Measurements from ENCODE around the gene PBX4. TPM values are rescaled to one million over a fixed set of nuclear protein-coding genes. Genes with fewer than 3 reads are reported as not detected.

Gene PBX4
- total and polyA plus RNA-seq, 4 donors = 2.2 to 8.3 (median 6.8) TPM

GRCh38 chr19:19558636-19559035 lies 59.9 kb downstream of the PBX4 start:
- Histone ChIP-seq H3K27me3 (ENCODE audit: control insufficient read depth in 3 of 3, insufficient read depth in 3 of 3, low read length in 2 of 3) (no peaks in the 10 kb centered on the region), H3K27ac (ENCODE audit: low read depth in 1 of 2, low read length in 1 of 2) (no peak overlapping the region), H3K4me3 (no peak overlapping the region), H3K9me3 (ENCODE audit: control insufficient read depth in 4 of 4, insufficient read depth in 3 of 4, low read length in 3 of 4) (no peaks in the 10 kb centered on the region), H3K9ac (ENCODE audit: insufficient read depth in 1 of 2, low read length in 2 of 2) (no peak overlapping the region), H3K36me3 (ENCODE audit: control insufficient read depth in 4 of 4, insufficient read depth in 4 of 4, low read length in 4 of 4) (peaks cover 0 to 6% (median 0%) of the 10 kb centered on the region in 4 donors), H3K4me1 (ENCODE audit: control insufficient read depth in 5 of 5, insufficient read depth in 5 of 5, low read length in 5 of 5) (no peaks in the 10 kb centered on the region)
- DNase-seq (no peak), ATAC-seq (ENCODE audit: insufficient read depth, low FRiP score) (no peak)
- TF ChIP-seq CTCF (IDR thresholded peaks at IDR 0.05; ENCODE audit: control extremely low read depth, extremely low read depth) = no peak
- WGBS, 2 donors = 96% methylated on average over 16 of the region's 16 CpGs

GRCh38 chr19:19558055-19558454 lies 60.4 kb downstream of the PBX4 start:
- Histone ChIP-seq H3K36me3 (ENCODE audit: control insufficient read depth in 4 of 4, insufficient read depth in 4 of 4, low read length in 4 of 4) (peaks cover 0 to 6% (median 0%) of the 10 kb centered on the region in 4 donors), H3K9me3 (ENCODE audit: control insufficient read depth in 4 of 4, insufficient read depth in 3 of 4, low read length in 3 of 4) (no peaks in the 10 kb centered on the region), H3K27ac (ENCODE audit: low read depth in 1 of 2, low read length in 1 of 2) (no peak overlapping the region), H3K27me3 (ENCODE audit: control insufficient read depth in 3 of 3, insufficient read depth in 3 of 3, low read length in 2 of 3) (no peaks in the 10 kb centered on the region), H3K4me3 (no peak overlapping the region), H3K4me1 (ENCODE audit: control insufficient read depth in 5 of 5, insufficient read depth in 5 of 5, low read length in 5 of 5) (no peaks in the 10 kb centered on the region), H3K9ac (ENCODE audit: insufficient read depth in 1 of 2, low read length in 2 of 2) (no peak overlapping the region)
- 84 to 87% methylated on average over 15 of the region's 15 CpGs for WGBS, 2 donors
- DNase-seq (no peak), ATAC-seq (ENCODE audit: insufficient read depth, low FRiP score) (no peak)
- no peak for TF ChIP-seq CTCF (IDR thresholded peaks at IDR 0.05; ENCODE audit: control extremely low read depth, extremely low read depth)

GRCh38 chr19:19554074-19555023 lies 64.1 kb downstream of the PBX4 start:
- Histone ChIP-seq H3K36me3 (ENCODE audit: control insufficient read depth in 4 of 4, insufficient read depth in 4 of 4, low read length in 4 of 4) (peaks cover 0 to 6% (median 0%) of the 10 kb centered on the region in 4 donors), H3K27ac (ENCODE audit: low read depth in 1 of 2, low read length in 1 of 2) (no peak overlapping the region), H3K9me3 (ENCODE audit: control insufficient read depth in 4 of 4, insufficient read depth in 3 of 4, low read length in 3 of 4) (peaks cover 0 to 2% (median 0%) of the 10 kb centered on the region in 4 donors), H3K4me3 (no peak overlapping the region), H3K9ac (ENCODE audit: insufficient read depth in 1 of 2, low read length in 2 of 2) (no peak overlapping the region), H3K4me1 (ENCODE audit: control insufficient read depth in 5 of 5, insufficient read depth in 5 of 5, low read length in 5 of 5) (peaks cover 0 to 8% (median 0%) of the 10 kb centered on the region in 5 donors), H3K27me3 (ENCODE audit: control insufficient read depth in 3 of 3, insufficient read depth in 3 of 3, low read length in 2 of 3) (peaks cover 0 to 4% (median 0%) of the 10 kb centered on the region in 3 donors)
- TF ChIP-seq CTCF (IDR thresholded peaks at IDR 0.05; ENCODE audit: control extremely low read depth, extremely low read depth) = peak; percentile 23
- ATAC-seq (ENCODE audit: insufficient read depth, low FRiP score) (no peak), DNase-seq (no peak)
- 67 to 68% methylated on average over 34 of the region's 34 CpGs for WGBS, 2 donors

Measured in lung (tissue), 12 donors.